GM19025 (cell line): ENCODE measurements around the gene SNAP25.

Source experiments
- ATAC-seq: cut with Tn5 transposase; IDR thresholded peaks from one replicate; pipeline ENCODE4 v1.9.1; 2021; ENCODE audit warnings: mild to moderate bottlenecking, low read depth, moderate library complexity; ENCODE audit not compliant: unreplicated experiment

The SNAP25 gene

GRCh38 chr20:10213526-10213925, 5.1 kb upstream of the SNAP25 start:
- no peak for ATAC-seq

GRCh38 chr20:10216146-10216791, 2.4 kb upstream of the SNAP25 start:
- no peak for ATAC-seq

GRCh38 chr20:10217721-10218410, 764 bp upstream of the SNAP25 start:
- ATAC-seq: no peak

- ATAC-seq: no peak
Observed at GRCh38 chr20:10219452-10219791, 792 bp downstream of the SNAP25 start.

- no peak for ATAC-seq
Observed at GRCh38 chr20:10219993-10220750, 1.5 kb downstream of the SNAP25 start.

- no peak for ATAC-seq
Observed at GRCh38 chr20:10221021-10221420, 2.4 kb downstream of the SNAP25 start.

- no peak for ATAC-seq
Observed at GRCh38 chr20:10225439-10226060, 6.9 kb downstream of the SNAP25 start.

- ATAC-seq: no peak
Observed at GRCh38 chr20:10228330-10228729, 9.7 kb downstream of the SNAP25 start.

GRCh38 chr20:10231290-10231689, 12.7 kb downstream of the SNAP25 start:
- no peak for ATAC-seq

GRCh38 chr20:10236540-10237533, 18.2 kb downstream of the SNAP25 start:
- ATAC-seq: no peak

GRCh38 chr20:10239954-10240353, 21.3 kb downstream of the SNAP25 start:
- ATAC-seq: no peak

GRCh38 chr20:10240655-10241054, 22.0 kb downstream of the SNAP25 start:
- no peak for ATAC-seq

GRCh38 chr20:10242166-10242565, 23.5 kb downstream of the SNAP25 start:
- ATAC-seq: no peak

- no peak for ATAC-seq
Observed at GRCh38 chr20:10247440-10247839, 28.8 kb downstream of the SNAP25 start.

- no peak for ATAC-seq
Observed at GRCh38 chr20:10249048-10249770, 30.6 kb downstream of the SNAP25 start.

GRCh38 chr20:10249822-10250221, 31.2 kb downstream of the SNAP25 start:
- no peak for ATAC-seq

GRCh38 chr20:10250902-10251301, 32.3 kb downstream of the SNAP25 start:
- no peak for ATAC-seq

GRCh38 chr20:10253780-10254179, 35.1 kb downstream of the SNAP25 start:
- no peak for ATAC-seq

GRCh38 chr20:10255846-10256245, 37.2 kb downstream of the SNAP25 start:
- no peak for ATAC-seq
